ENCODE measurements around the gene ILKAP. TPM values are rescaled to one million over a fixed set of nuclear protein-coding genes. Genes with fewer than 3 reads are reported as not detected.

ILKAP gene
- total and polyA plus RNA-seq, 5 donors = 24.4 to 34.3 (median 30.9) TPM

- H3K9me3 ChIP-seq (ENCODE audit: control insufficient read depth, low read length) = no peaks in the 10 kb centered on the region
- H3K4me3 ChIP-seq (ENCODE audit: low read length) = no peak overlapping the region
- no peaks in the 10 kb centered on the region for H3K4me1 ChIP-seq (ENCODE audit: control insufficient read depth, insufficient read depth, low read length)
- no peak overlapping the region for H3K27ac ChIP-seq (ENCODE audit: low read length)
- WGBS = 91% methylated on average over 14 of the region's 14 CpGs
- intact Hi-C loops (cut with DNase I) = no loop called here
- DNase-seq (peak; percentile 7 to 43 (median 42)), ATAC-seq (no peak)
- no peaks in the 10 kb centered on the region for H3K27me3 ChIP-seq (ENCODE audit: control insufficient read depth, insufficient read depth)
Observed at GRCh38 chr2:238131761-238132462, 71.6 kb downstream of the ILKAP start.

GRCh38 chr2:238130696-238131628, 72.5 kb downstream of the ILKAP start:
- peak; percentile 8 to 50 (median 48) for DNase-seq
- 92% methylated on average over 68 of the region's 68 CpGs for WGBS
- no peaks in the 10 kb centered on the region for H3K4me1 ChIP-seq (ENCODE audit: control insufficient read depth, insufficient read depth, low read length)

GRCh38 chr2:238130111-238130695, 73.3 kb downstream of the ILKAP start:
- ATAC-seq (no peak), DNase-seq (peak; percentile 8 to 61 (median 32))
- intact Hi-C loops (cut with DNase I) = no loop called here
- 85% methylated on average over 28 of the region's 28 CpGs for WGBS
- Histone ChIP-seq H3K9me3 (ENCODE audit: control insufficient read depth, low read length) (no peaks in the 10 kb centered on the region), H3K4me1 (ENCODE audit: control insufficient read depth, insufficient read depth, low read length) (no peaks in the 10 kb centered on the region), H3K27me3 (ENCODE audit: control insufficient read depth, insufficient read depth) (no peaks in the 10 kb centered on the region), H3K4me3 (ENCODE audit: low read length) (no peak overlapping the region), H3K27ac (ENCODE audit: low read length) (no peak overlapping the region)

More at GRCh38 chr2:238130696-238131628, 72.5 kb downstream of the ILKAP start:
- Histone ChIP-seq H3K4me3 (ENCODE audit: low read length) (no peak overlapping the region), H3K9me3 (ENCODE audit: control insufficient read depth, low read length) (no peaks in the 10 kb centered on the region), H3K27ac (ENCODE audit: low read length) (no peak overlapping the region), H3K27me3 (ENCODE audit: control insufficient read depth, insufficient read depth) (no peaks in the 10 kb centered on the region)
- no peak for ATAC-seq
- intact Hi-C loops (cut with DNase I) = no loop called here

GRCh38 chr2:238129166-238130010, 74.1 kb downstream of the ILKAP start:
- WGBS = 91% methylated on average over 22 of the region's 22 CpGs
- no peak for ATAC-seq
- no peak overlapping the region for H3K27ac ChIP-seq (ENCODE audit: low read length)
- no peaks in the 10 kb centered on the region for H3K27me3 ChIP-seq (ENCODE audit: control insufficient read depth, insufficient read depth)
- H3K9me3 ChIP-seq (ENCODE audit: control insufficient read depth, low read length) = no peaks in the 10 kb centered on the region
- DNase-seq = peak in 2 of 3 donors; percentile 29 to 30
- no peak overlapping the region for H3K4me3 ChIP-seq (ENCODE audit: low read length)
- no peaks in the 10 kb centered on the region for H3K4me1 ChIP-seq (ENCODE audit: control insufficient read depth, insufficient read depth, low read length)
- intact Hi-C loops (cut with DNase I) = loop anchor here in 1 of 4 donors (10.0 kb wide), 1 partner anchor 135 kb away; no protein-coding TSS in a partner anchor

DNA sequence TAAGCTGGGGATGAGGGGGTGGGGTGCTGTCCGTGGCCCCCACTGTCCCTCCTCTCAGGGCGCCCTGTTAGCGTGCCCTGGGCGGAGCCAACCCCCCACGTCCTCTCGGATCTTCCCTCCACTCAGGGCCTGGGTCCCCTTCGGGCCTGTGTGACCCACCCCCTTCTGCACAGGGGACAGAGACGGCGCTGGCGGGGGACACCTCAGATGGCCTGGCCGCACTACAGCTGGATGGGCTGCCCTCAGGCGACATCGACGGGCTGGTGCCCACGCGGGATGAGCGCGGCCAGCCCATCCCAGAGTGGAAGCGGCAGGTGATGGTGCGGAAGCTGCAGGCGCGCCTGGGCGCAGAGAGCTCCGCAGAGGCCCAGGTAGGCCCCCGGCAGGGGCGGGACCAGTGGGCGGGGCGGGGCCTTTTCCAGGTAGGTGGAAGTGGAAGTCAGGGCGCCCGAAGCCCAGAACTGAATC, 74.9 kb downstream of the ILKAP start:
- intact Hi-C loops (cut with DNase I) = loop anchor here in 1 of 4 donors (10.0 kb wide), 1 partner anchor 136 kb away; no protein-coding TSS in a partner anchor
- DNase-seq = peak; percentile 12 to 51 (median 48)
- no peak for ATAC-seq
- Histone ChIP-seq H3K27me3 (ENCODE audit: control insufficient read depth, insufficient read depth) (no peaks in the 10 kb centered on the region), H3K27ac (ENCODE audit: low read length) (no peak overlapping the region), H3K4me3 (ENCODE audit: low read length) (no peak overlapping the region), H3K9me3 (ENCODE audit: control insufficient read depth, low read length) (no peaks in the 10 kb centered on the region), H3K4me1 (ENCODE audit: control insufficient read depth, insufficient read depth, low read length) (no peaks in the 10 kb centered on the region)
- WGBS = 70% methylated on average over 30 of the region's 30 CpGs

DNA sequence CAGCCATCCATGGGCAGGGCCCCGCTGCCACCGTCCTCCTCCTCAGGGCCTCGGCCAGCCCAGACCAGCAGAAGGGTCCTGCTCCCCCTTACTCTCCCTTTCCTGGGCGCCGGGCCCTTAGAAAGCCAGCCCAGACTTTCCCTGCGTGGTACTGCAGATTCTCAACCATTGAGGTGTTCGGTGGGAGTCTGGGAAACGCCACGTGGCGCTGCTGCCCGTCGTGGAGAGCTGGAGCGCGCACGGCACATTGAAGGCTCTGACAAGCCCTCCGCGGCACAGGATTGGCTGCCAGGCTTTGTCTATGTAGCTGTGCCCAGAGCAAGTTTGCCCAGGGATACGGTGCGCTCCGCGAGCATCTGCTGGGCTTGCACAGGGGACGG, 75.4 kb downstream of the ILKAP start:
- Histone ChIP-seq H3K4me3 (ENCODE audit: low read length) (no peak overlapping the region), H3K27ac (ENCODE audit: low read length) (no peak overlapping the region), H3K27me3 (ENCODE audit: control insufficient read depth, insufficient read depth) (no peaks in the 10 kb centered on the region), H3K4me1 (ENCODE audit: control insufficient read depth, insufficient read depth, low read length) (no peaks in the 10 kb centered on the region), H3K9me3 (ENCODE audit: control insufficient read depth, low read length) (no peaks in the 10 kb centered on the region)
- DNase-seq (peak; percentile 15 to 48 (median 41)), ATAC-seq (no peak)
- WGBS = 90% methylated on average over 22 of the region's 22 CpGs
- intact Hi-C loops (cut with DNase I) = loop anchor here in 1 of 4 donors (10.0 kb wide), 1 partner anchor 137 kb away; no protein-coding TSS in a partner anchor

DNA sequence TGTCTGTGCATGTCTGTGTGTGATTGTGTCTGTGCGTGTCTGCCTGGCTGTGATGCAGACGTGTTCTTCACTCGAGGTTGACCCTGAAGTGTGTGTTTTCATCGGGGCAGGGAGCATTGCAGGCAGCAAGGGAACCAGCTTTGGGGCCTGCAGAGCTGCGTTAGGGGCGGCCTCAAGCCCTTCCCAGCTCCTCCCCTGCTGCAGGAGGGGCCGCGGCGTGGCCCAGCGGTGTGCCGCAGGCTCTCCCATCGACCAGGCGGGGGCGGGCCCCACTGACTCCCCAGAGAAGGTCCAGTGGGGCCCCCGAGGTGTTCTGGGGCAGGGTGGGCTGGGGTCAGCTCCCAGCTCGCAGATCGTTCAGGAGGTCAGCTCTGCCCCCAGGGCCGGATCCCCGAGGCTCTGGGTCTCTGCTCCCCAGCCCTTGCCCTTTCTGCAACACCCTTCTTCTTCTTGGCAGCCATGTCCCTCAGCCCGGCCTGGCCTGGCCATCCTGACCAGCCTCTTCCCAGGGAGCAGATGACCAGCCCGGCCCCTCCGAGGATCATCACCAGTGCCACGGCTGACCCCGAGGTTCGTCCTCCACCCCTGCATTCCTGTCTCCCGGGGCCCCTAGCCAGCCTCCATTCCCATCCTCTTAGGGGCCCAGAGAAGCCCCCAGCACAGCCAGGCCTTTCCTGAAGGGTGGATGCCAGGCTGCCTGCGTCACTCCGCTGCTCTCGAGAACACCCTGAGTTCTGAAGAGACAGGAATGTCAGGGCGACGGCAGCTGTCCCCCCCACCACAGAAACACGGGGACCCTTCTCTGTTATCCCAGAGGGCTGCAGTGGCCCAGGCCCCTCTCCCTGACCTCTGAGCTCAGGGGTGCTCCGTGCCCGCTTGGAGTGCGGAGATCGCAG, 76.1 kb downstream of the ILKAP start:
- 40% methylated on average over 36 of the region's 36 CpGs for WGBS
- Histone ChIP-seq H3K4me1 (ENCODE audit: control insufficient read depth, insufficient read depth, low read length) (no peaks in the 10 kb centered on the region), H3K9me3 (ENCODE audit: control insufficient read depth, low read length) (no peaks in the 10 kb centered on the region), H3K4me3 (ENCODE audit: low read length) (no peak overlapping the region), H3K27me3 (ENCODE audit: control insufficient read depth, insufficient read depth) (no peaks in the 10 kb centered on the region), H3K27ac (ENCODE audit: low read length) (no peak overlapping the region)
- ATAC-seq (peak; percentile 65 to 66), DNase-seq (peak; percentile 45 to 81 (median 73))
- intact Hi-C loops (cut with DNase I) = loop anchor here in 1 of 4 donors (10.0 kb wide), 1 partner anchor 137 kb away; no protein-coding TSS in a partner anchor

DNA sequence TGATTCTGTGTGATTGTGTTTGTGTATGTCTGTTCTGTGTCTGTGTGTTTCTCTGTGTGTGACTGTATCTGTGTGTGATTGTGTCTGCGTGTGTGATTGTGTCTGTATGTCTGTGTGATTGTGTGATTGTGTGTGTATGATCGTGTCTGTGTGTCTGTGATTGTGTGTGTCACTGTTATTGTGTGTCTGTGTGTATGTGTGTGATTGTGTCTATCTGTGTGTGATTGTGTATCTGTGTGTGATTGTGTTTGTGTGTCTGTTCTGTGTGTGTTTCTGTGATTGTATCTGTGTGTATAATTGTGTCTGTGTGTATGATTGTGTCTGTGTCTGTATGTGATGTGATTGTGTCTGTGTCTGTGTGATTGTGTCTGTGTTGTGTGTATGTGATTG, 76.7 kb downstream of the ILKAP start:
- ATAC-seq = no peak

DNA sequence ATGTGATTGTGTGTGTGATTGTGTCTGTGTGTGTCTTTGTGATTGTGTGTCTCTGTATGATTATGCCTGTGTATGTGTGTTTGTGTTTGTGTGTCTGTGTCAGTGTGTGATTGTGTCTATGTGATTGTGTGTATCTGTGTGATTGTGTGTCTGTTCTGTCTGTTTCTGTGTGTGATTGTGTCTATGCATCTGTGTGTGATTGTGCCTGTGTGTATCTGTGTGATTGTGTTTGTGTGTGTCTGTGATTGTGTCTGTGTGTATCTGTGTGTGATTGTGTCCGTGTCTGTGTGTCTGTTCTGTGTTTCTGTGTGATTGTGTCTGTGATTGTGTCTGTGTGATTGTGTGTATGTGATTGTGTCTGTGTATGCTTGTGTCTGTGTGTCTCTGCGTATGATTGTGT, 77.2 kb downstream of the ILKAP start:
- Histone ChIP-seq H3K27ac (ENCODE audit: low read length) (no peak overlapping the region), H3K27me3 (ENCODE audit: control insufficient read depth, insufficient read depth) (no peaks in the 10 kb centered on the region), H3K4me1 (ENCODE audit: control insufficient read depth, insufficient read depth, low read length) (no peaks in the 10 kb centered on the region), H3K9me3 (ENCODE audit: control insufficient read depth, low read length) (no peaks in the 10 kb centered on the region), H3K4me3 (ENCODE audit: low read length) (no peak overlapping the region)
- ATAC-seq (no peak), DNase-seq (no peak)
- intact Hi-C loops (cut with DNase I) = loop anchor here in 1 of 4 donors (10.0 kb wide), 1 partner anchor 138 kb away; no protein-coding TSS in a partner anchor
- WGBS = 97% methylated on average over 2 of the region's 2 CpGs

More for the DNA sequence above, 76.7 kb downstream of the ILKAP start:
- WGBS = 84% methylated on average over 2 of the region's 2 CpGs
- Histone ChIP-seq H3K4me3 (ENCODE audit: low read length) (no peak overlapping the region), H3K4me1 (ENCODE audit: control insufficient read depth, insufficient read depth, low read length) (no peaks in the 10 kb centered on the region), H3K9me3 (ENCODE audit: control insufficient read depth, low read length) (no peaks in the 10 kb centered on the region), H3K27ac (ENCODE audit: low read length) (no peak overlapping the region), H3K27me3 (ENCODE audit: control insufficient read depth, insufficient read depth) (no peaks in the 10 kb centered on the region)
- intact Hi-C loops (cut with DNase I) = loop anchor here in 1 of 4 donors (10.0 kb wide), 1 partner anchor 138 kb away; no protein-coding TSS in a partner anchor
- no peak for DNase-seq
